VCaP (cell line): Measurements from ENCODE around the gene TMEM108.

ENCODE experiments used
- H3K27ac ChIP-seq: fragments of 450-650 bp; 2 replicates; pipeline ENCODE4 v1.5.1; 2017
- CTCF ChIP-seq: fragments of 450-650 bp; conservative IDR thresholded peaks from 2 replicates; pipeline ENCODE4 v1.5.1; 2017; ENCODE audit warnings: mild to moderate bottlenecking, moderate library complexity

Gene TMEM108

GRCh38 chr3:133130168-133130567, 92.0 kb downstream of the TMEM108 start:
- no peak overlapping the region for H3K27ac ChIP-seq

GRCh38 chr3:133135306-133135705, 97.1 kb downstream of the TMEM108 start:
- TF ChIP-seq CTCF = no peak

More at GRCh38 chr3:133130168-133130567, 92.0 kb downstream of the TMEM108 start:
- TF ChIP-seq CTCF = no peak

GRCh38 chr3:133136114-133137041, 98.2 kb downstream of the TMEM108 start:
- no peak overlapping the region for H3K27ac ChIP-seq
- TF ChIP-seq CTCF = no peak

More at GRCh38 chr3:133135306-133135705, 97.1 kb downstream of the TMEM108 start:
- H3K27ac ChIP-seq = no peak overlapping the region

- H3K27ac ChIP-seq = no peak overlapping the region
- TF ChIP-seq CTCF = no peak
Measured at GRCh38 chr3:133137042-133137996, 99.1 kb downstream of the TMEM108 start.

- TF ChIP-seq CTCF = no peak
- no peak overlapping the region for H3K27ac ChIP-seq
Measured at GRCh38 chr3:133138017-133138416, 99.8 kb downstream of the TMEM108 start.

- H3K27ac ChIP-seq = no peak overlapping the region
- TF ChIP-seq CTCF = no peak
Measured at GRCh38 chr3:133152056-133152455, 113.9 kb downstream of the TMEM108 start.

- no peak for TF ChIP-seq CTCF
- no peak overlapping the region for H3K27ac ChIP-seq
Measured at GRCh38 chr3:133152681-133153220, 114.6 kb downstream of the TMEM108 start.
